HG03558 (cell line): ENCODE measurements around the gene FRAS1.
"Not testable (repeated sequence)": the region's sequence is repeated elsewhere in the genome, so short reads cannot be mapped to it uniquely, and the experiment has no call there.

Experiments used
- ATAC-seq: cut with Tn5 transposase; IDR thresholded peaks from one replicate; pipeline ENCODE4 v1.9.1; 2021; ENCODE audit warnings: moderate number of reproducible peaks; ENCODE audit not compliant: unreplicated experiment; ENCODE audit errors: extremely low read depth

FRAS1 gene, protein sequence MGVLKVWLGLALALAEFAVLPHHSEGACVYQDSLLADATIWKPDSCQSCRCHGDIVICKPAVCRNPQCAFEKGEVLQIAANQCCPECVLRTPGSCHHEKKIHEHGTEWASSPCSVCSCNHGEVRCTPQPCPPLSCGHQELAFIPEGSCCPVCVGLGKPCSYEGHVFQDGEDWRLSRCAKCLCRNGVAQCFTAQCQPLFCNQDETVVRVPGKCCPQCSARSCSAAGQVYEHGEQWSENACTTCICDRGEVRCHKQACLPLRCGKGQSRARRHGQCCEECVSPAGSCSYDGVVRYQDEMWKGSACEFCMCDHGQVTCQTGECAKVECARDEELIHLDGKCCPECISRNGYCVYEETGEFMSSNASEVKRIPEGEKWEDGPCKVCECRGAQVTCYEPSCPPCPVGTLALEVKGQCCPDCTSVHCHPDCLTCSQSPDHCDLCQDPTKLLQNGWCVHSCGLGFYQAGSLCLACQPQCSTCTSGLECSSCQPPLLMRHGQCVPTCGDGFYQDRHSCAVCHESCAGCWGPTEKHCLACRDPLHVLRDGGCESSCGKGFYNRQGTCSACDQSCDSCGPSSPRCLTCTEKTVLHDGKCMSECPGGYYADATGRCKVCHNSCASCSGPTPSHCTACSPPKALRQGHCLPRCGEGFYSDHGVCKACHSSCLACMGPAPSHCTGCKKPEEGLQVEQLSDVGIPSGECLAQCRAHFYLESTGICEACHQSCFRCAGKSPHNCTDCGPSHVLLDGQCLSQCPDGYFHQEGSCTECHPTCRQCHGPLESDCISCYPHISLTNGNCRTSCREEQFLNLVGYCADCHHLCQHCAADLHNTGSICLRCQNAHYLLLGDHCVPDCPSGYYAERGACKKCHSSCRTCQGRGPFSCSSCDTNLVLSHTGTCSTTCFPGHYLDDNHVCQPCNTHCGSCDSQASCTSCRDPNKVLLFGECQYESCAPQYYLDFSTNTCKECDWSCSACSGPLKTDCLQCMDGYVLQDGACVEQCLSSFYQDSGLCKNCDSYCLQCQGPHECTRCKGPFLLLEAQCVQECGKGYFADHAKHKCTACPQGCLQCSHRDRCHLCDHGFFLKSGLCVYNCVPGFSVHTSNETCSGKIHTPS (N-terminal part only)

GRCh38 chr4:78057135-78057599 lies at the start of gene FRAS1:
TSS of gene FRAS1 (plus strand) at chr4:78057323. CDS start at chr4:78058010, 687 bp downstream.
- ATAC-seq, result no peak

DNA sequence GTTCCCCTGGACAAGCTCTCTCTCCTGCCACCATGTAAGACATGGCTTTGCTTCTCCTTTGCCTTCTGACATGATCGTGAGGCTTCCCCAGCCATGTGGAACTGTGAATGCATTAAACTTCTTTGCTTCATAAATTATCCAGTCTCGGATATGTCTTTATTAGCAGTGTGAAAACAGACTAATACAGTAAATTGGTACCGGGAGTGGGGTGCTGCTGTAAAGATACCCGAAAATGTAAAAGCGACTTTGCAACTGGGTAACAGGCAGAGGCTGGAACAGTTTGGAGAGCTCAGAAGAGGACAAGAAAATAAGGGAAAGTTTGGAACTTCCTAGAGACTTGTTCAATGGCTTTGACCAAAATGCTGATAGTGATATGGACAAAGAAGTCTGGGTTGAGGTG lies 46.1 kb upstream of the FRAS1 start:
- not testable (repeated sequence) for ATAC-seq

- ATAC-seq, result no peak
Observed at GRCh38 chr4:78014889-78015886, 41.9 kb upstream of the FRAS1 start.

DNA sequence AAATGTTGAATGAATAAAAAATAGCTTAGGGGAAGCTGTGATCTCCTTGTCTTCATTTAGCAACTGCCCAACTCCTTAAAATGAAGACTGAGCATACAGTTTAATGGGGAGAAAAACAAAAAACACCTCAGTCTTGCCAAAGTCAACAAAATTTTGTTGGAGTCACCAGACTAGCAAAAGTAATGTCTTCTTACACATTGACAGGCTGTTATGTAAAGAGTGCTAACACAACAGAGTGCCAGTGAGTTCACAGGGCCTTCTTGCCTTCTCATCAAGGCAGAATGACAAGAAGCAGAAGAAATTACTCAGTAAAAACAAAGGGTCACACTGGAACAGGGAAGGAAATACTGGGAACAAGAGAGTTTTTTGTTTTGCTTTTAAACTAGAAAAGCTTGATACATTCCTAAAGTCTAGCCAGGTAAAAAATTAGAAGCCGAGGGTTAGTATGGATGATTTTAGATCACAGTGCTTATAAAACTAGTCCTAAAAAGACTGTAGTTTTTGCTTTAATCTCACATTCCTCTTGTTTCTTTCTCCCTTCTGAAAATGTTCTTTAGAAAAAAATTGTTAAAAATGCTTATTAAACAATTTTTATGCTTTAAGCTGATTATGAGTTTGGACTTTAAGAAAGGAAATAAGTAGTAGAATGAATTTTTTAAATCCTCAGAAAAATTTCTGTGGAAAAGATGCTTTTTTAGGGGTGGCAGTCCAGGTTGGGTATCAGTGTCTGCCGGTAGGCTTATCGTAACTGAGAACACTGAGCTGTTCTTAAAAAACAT lies 38.7 kb upstream of the FRAS1 start:
- no peak for ATAC-seq

DNA sequence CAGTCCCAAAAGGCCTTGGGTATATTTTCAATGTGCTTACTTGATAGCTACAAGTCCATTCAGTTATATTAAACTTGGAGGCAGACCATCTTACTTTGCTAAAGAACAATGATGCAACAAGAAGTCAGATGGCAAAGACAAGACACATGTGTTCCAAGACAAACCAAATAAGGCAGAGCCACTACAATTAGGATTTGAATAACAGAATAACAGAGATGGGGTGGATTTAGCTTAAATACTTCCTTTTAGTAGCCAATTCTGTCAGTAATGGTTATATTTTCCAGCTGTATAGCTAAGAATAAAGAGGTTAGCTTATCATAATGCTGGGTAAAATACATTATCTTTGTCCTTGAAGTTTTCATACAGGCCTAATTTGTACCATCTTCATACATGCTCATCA lies 37.7 kb upstream of the FRAS1 start:
- no peak for ATAC-seq

- no peak for ATAC-seq
Observed at GRCh38 chr4:78020677-78021076, 36.4 kb upstream of the FRAS1 start.

GRCh38 chr4:78022517-78022916 lies 34.6 kb upstream of the FRAS1 start:
- ATAC-seq, result no peak

DNA sequence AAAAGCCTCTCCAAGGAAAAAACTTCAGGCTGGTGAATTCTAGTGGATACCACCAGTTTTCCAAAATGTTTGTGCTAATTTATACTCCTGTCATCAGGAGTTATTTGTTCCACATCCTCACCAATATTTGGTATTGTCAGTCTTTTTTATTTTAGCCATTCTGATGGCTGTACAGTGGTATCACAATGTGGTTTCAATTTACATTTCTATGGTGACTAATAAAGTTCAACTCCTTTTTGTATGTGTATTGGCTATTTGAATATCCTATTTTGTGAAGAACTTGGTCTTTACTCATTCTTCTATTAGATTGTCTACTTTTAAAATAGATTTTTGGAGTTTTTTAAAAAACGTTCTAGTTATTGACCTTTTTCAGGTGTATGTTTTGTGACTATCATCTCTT lies 33.0 kb upstream of the FRAS1 start:
- ATAC-seq, result no peak

GRCh38 chr4:78024576-78025091 lies 32.5 kb upstream of the FRAS1 start:
- no peak for ATAC-seq

DNA sequence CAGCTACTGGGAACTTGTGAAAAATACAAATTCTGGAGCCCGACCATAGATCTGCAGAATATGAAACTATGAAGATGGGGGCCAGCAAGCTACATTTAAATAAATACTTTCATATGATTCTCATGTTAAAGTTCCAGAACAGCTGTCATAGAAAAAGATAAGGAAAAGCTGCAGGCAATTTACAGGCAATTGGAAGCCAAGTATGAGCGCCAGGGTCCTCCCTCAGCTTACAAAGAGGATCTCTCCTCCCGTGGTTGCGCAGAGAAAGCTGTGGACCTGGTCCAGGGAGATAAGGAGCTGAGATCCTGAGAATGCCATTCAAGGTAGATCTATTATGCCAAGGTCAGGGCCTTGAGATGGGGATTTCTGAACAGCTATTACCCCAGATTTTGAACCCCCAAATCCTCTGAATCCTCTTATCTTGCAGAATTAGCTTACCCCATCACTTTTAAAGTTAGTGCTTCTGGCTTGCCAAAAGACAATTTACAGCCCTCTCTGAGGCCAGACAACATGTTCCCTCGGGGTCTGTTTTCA lies 25.6 kb upstream of the FRAS1 start:
- no peak for ATAC-seq

DNA sequence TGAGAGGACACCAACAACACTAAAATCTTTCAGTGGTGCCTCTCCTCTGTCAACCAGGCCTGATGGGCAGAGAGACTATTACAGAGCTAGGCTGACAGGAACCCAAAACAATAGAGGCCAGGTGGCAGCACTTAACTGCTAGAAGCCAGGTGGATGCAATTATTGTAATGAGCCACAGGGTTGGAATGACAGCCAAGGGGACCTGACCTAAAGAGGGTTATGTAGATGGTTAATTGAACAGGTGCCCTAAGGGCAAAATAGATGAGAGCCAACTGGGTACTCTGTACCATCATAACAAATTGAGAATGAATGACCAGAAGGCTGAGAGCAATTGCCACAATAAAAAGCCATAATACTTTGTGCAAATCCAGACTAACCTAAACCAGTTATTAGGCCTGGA lies 24.7 kb upstream of the FRAS1 start:
- no peak for ATAC-seq

DNA sequence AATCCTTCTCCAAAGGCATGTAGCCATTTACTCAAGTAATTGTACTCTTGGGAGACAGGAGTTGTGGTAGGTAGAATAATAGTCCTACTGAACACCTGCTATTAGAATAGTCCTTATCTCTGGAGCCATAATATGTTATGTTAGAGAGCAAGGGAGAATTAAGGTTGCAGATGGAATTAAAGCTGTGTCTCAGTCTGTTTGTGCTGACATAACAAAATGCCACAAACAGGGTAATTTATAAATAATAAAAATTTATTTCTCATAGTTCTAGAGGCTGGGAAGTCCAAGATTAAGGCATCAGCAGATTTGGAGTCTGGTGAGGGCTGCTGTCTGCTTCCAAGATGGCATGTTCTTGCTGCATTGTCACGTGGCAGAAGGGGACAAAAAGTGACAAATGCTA lies 24.2 kb upstream of the FRAS1 start:
- ATAC-seq, result no peak

DNA sequence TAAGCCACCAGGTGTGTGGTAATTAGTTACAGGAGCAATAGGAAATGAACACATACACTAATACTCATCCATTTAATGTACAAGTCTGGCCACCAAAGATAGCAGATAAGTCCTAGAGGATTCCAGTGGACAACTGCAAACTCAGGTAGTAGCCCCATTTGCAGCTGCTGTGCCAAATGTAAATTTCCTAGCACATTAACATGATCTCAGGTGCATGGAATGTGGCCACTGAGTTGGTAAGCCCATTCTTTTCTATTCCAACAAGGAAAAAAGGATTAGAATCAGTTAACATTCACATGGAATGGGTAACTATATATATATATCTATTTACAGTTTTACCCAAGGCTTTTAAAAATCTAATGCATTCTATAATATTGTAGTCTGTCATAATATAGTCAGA lies 23.3 kb upstream of the FRAS1 start:
- no peak for ATAC-seq

DNA sequence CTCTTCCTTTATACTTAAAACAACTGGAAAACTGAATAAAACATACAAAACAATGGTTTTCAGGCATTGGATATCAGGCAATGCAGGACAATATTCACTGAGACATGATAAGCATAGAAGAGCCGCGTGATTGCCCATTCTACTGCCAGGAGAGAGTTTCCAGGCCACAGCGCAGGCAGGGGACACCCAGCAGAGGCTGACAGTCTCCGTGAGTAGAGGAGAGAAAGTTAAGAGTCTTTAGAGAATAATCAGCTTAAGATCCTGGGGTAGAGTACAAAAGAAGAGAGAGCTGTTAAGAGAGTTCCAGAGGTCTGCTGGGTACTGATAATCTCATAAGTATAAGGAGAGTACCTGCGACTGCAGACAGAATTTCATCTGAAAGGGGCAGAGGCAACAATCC lies 18.4 kb upstream of the FRAS1 start:
- ATAC-seq, result no peak

- no peak for ATAC-seq
Observed at GRCh38 chr4:78039678-78040077, 17.4 kb upstream of the FRAS1 start.

GRCh38 chr4:78040431-78040830 lies 16.7 kb upstream of the FRAS1 start:
- no peak for ATAC-seq

DNA sequence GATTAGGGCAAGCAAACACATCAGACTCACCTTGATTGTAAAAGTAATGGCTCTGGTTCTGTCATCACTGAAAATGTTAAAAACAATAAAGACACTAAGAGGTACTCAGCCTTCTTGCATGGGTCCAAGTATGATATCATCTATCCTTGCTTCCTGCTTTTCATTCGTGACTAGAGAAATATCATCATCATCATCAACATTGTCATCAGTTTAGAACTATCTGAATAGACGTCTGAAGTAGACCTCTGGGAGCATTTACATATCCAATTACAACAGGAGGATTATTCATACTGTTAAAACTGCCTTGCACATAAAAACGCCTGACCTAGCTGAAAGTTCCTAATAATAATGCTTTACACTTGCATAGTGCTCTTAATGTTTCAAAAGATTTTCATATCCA lies 9.8 kb upstream of the FRAS1 start:
- no peak for ATAC-seq
